Right lobe of liver (tissue), 6 donors: ENCODE measurements around the gene ADA. TPM values are rescaled to one million over a fixed set of nuclear protein-coding genes. Genes with fewer than 3 reads are reported as not detected.
A peak's percentile ranks its signal among the peaks of the same experiment; 100 is the strongest.

Experiments used
- ATAC-seq, 4 donors: fragments of 200-7000 bp; cut with Tn5 transposase; one replicate each; pipeline ENCODE4 v1.9.1; 2020; ENCODE audit warnings: mild to moderate bottlenecking in 4 of 4, moderate library complexity in 4 of 4
- DNase-seq, 3 donors: peaks; one replicate each; pipeline ENCODE4 v3.0.0-alpha.2; 2020
- H3K27ac ChIP-seq, 3 donors: fragments of 200-600 bp; one replicate each; pipeline ENCODE4 v1.8.0; 2022
- H3K27me3 ChIP-seq, 2 donors: fragments of 200-600 bp; one replicate each; pipeline ENCODE4 v1.8.0; 2022
- H3K36me3 ChIP-seq, 4 donors: fragments of 200-600 bp; sonication (generic) in 1 of 4; one replicate each; pipeline versions ENCODE4 v1.5.1 to v1.8.0; 2017 to 2022; ENCODE audit warnings: control low read depth in 1 of 4
- H3K4me1 ChIP-seq, 4 donors: fragments of 200-600 bp; sonication (generic) in 1 of 4; one replicate each; pipeline versions ENCODE4 v1.5.1 to v1.8.0; 2017 to 2022; ENCODE audit warnings: control low read depth in 1 of 4
- H3K4me3 ChIP-seq, 3 donors: fragments of 200-600 bp; one replicate each; pipeline ENCODE4 v1.8.0; 2022
- H3K9me3 ChIP-seq, 4 donors: fragments of 200-600 bp; sonication (generic) in 1 of 4; one replicate each; pipeline versions ENCODE4 v1.5.1 to v1.8.0; 2017 to 2022; ENCODE audit warnings: control low read depth in 1 of 4
- CTCF ChIP-seq, 4 donors: fragments of 200-600 bp in 3 of 4; fragments of 450-650 bp in 1 of 4; IDR thresholded peaks; one replicate each; pipeline versions ENCODE4 v1.5.1 to v1.8.0; 2016 to 2022; ENCODE audit warnings: antibody characterized with exemption in 4 of 4, mild to moderate bottlenecking in 2 of 4
- POLR2A ChIP-seq: fragments of 450-650 bp; IDR thresholded peaks from one replicate; pipeline ENCODE4 v1.6.1; 2017; ENCODE audit warnings: antibody characterized with exemption, mild to moderate bottlenecking
- WGBS: methylation state at CpG from one replicate; pipeline ENCODE4 v1.1.6; 2018; ENCODE audit warnings: low coverage, low lambda C conversion rate; ENCODE audit not compliant: insufficient coverage; ENCODE audit errors: missing lambda C conversion rate; 5-methylcytosine and 5-hydroxymethylcytosine counted together
- intact Hi-C, 2 donors: fragments of 100-400 bp; cut with DNase I; formaldehyde crosslinking; loops; one replicate each; pipeline versions ENCODE4 v1.11.2 to v1.14.1; 2022
- total RNA-seq, 6 experiments: library from RNA; depleted of rRNA in 2 of 6; stranded (reverse); fragments of >200 nt in 2 of 6; fragmentation: NEBNext Ultra II Directional in 3 of 6; extraction: Animal tissue kit (Norgen Biotek cat#: 25700) in 3 of 6; gene quantifications; one replicate each; pipeline versions ENCODE4 v1.1.0 to v1.2.4, GENCODE V29; 2016 to 2023
- donor health status: DM: no; HTN: yes; CAD: no.
- donor health status: DM: no; HTN: no; CAD: no.
- donor health status: DM: no; HTN: no; CAD: no.
- donor health status: DM: no; HTN: yes; CAD: no.
- donor health status: DM: no; HTN: yes; CAD: no.

ADA gene
- total RNA-seq, 6 experiments from 2014 or later, result 2.2 to 8.6 (median 3.7) TPM

- DNase-seq (no peak), ATAC-seq (peak in 2 of 4 donors; percentile 29 to 31)
- no peak overlapping the region for H3K4me3 ChIP-seq
- peak overlapping the region; percentile 10 to 47 (median 36) for H3K27ac ChIP-seq
- no peaks in the 10 kb centered on the region for H3K36me3 ChIP-seq
- no peaks in the 10 kb centered on the region for H3K9me3 ChIP-seq
- intact Hi-C loops, result no loop called here
- no peak for TF ChIP-seq CTCF (IDR thresholded peaks at IDR 0.05)
- no peak for TF ChIP-seq POLR2A
- WGBS, result no CpG with 5 or more reads among the region's 4 CpGs
- H3K4me1 ChIP-seq, result peaks cover 0 to 26% (median 7%) of the 10 kb centered on the region in 4 donors
- H3K27me3 ChIP-seq, result no peaks in the 10 kb centered on the region
Measured at GRCh38 chr20:44597930-44598329, 53.6 kb downstream of the ADA start.

DNA sequence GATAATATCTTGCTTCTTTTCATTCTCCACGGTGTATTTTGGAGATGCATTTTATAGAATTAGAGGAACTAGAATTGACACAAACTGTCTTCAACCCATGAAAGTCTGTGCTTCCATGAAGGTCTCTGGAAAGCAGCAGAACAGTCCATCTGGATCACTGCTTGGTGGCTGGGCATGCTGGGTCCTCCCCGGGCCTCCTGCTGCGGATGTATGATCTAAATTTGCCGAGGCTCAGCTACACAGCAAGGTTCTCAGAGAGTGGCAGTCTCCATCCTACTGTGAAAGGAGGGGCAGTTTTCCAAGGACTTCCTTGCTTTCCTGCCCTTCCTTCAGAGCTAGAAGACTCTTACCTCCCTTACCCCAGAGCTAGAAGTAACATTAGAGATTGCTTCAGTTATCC lies 54.0 kb downstream of the ADA start:
- intact Hi-C loops, result no loop called here
- DNase-seq (no peak), ATAC-seq (peak in 1 of 4 donors; percentile 10)
- TF ChIP-seq CTCF (IDR thresholded peaks at IDR 0.05) (no peak), POLR2A (no peak)
- no peaks in the 10 kb centered on the region for H3K9me3 ChIP-seq
- peak overlapping the region in 2 of 3 donors; percentile 10 to 47 for H3K27ac ChIP-seq
- no peaks in the 10 kb centered on the region for H3K27me3 ChIP-seq
- H3K4me3 ChIP-seq, result no peak overlapping the region
- 47% methylated on average over 4 of the region's 4 CpGs for WGBS
- no peaks in the 10 kb centered on the region for H3K36me3 ChIP-seq
- H3K4me1 ChIP-seq, result peaks cover 0 to 26% (median 7%) of the 10 kb centered on the region in 4 donors

DNA sequence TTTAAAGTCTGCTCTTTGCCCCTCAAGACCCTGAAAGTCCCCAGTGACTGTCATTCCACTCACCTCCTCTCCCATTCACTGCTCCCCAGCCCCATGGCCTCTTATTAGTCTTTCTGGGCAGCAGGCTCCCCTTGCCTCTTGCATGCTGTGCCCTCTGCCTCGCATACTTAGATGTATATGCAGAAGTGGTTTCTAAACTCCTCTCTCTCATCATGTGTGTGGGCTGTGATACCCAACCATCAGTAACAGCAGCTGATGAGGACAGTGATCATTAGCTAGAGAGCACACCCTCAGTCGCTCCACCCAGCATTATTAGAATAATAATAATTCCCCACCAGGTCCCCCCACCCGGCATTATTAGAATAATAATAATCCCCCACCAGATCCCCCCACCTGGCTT lies 54.6 kb downstream of the ADA start:
- ATAC-seq, result no peak
- WGBS, result 79% methylated on average over 3 of the region's 3 CpGs

DNA sequence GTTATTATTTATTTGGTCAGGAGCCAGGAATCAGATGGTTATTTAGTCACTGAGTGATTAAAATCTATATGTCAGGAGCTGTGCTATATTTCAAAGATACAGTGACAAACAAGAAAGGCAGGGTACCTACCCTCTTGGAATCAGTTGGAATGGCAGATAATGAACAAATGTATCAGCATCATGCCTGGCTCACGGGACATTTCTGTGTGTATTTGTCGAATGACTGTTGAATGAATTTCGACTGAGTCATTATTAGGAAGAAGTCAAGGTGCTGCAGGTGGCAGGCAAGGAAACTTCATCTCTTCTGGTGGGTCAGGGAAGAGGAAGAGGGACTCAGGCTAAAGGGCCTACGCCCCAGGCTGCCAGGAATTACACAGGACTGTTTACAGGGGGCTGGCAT lies 55.5 kb downstream of the ADA start:
- Histone ChIP-seq H3K4me3 (no peak overlapping the region), H3K4me1 (peaks cover 0 to 11% (median 2%) of the 10 kb centered on the region in 4 donors), H3K27ac (no peak overlapping the region), H3K9me3 (no peaks in the 10 kb centered on the region), H3K27me3 (no peaks in the 10 kb centered on the region), H3K36me3 (no peaks in the 10 kb centered on the region)
- TF ChIP-seq POLR2A, result no peak
- no peak for TF ChIP-seq CTCF (IDR thresholded peaks at IDR 0.05)
- 91% methylated on average over 3 of the region's 4 CpGs for WGBS
- no peak for ATAC-seq
- DNase-seq, result no peak
- intact Hi-C loops, result no loop called here

More for the DNA sequence above, 54.6 kb downstream of the ADA start:
- no peak overlapping the region for H3K27ac ChIP-seq
- no peaks in the 10 kb centered on the region for H3K36me3 ChIP-seq
- peaks cover 0 to 20% (median 6%) of the 10 kb centered on the region in 4 donors for H3K4me1 ChIP-seq
- H3K27me3 ChIP-seq, result no peaks in the 10 kb centered on the region
- no peak for DNase-seq
- intact Hi-C loops, result no loop called here
- H3K9me3 ChIP-seq, result no peaks in the 10 kb centered on the region
- no peak for TF ChIP-seq CTCF (IDR thresholded peaks at IDR 0.05)
- no peak for TF ChIP-seq POLR2A
- H3K4me3 ChIP-seq, result no peak overlapping the region

DNA sequence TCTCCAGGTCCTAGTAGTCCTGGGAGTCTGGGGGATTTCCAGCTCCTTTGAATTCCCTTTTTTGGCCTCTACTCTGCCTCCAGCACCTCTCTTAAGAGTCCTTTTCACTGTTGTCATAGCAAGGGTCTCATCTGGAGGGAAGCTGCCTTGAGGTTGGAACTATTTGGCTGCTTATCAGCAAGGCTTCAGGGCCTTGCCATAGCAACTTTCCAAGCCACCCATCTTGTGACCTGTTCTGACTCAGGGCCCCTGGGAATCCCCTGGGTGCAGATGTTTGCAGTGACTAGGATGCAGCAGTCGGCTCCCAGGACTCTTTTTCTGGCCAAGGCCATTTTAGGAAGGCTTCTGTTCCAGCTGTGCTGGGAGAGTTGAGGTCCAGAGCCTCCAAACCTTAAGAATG lies 56.8 kb downstream of the ADA start:
- Histone ChIP-seq H3K36me3 (peaks cover 0 to 7% (median 0%) of the 10 kb centered on the region in 4 donors), H3K9me3 (no peaks in the 10 kb centered on the region), H3K27ac (no peak overlapping the region), H3K4me1 (peaks cover 0 to 7% (median 0%) of the 10 kb centered on the region in 4 donors), H3K4me3 (no peak overlapping the region), H3K27me3 (no peaks in the 10 kb centered on the region)
- no peak for ATAC-seq
- TF ChIP-seq CTCF (IDR thresholded peaks at IDR 0.05), result no peak
- no peak for TF ChIP-seq POLR2A
- DNase-seq, result no peak
- intact Hi-C loops, result no loop called here
- 60% methylated on average over 1 of the region's 1 CpG for WGBS
